RWPE2 (cell line): Measurements from ENCODE around the gene ARFGAP3.

ENCODE experiments used
- ATAC-seq: fragments of 200-7000 bp; cut with Tn5 transposase; 3 replicates; pipeline ENCODE4 v1.9.1; 2021; ENCODE audit warnings: low read depth
- DNase-seq: peaks from one replicate; pipeline ENCODE4 v3.0.0-alpha.2; 2020; ENCODE audit warnings: low spot score
- H3K27ac ChIP-seq: fragments of 450-650 bp; 2 replicates; pipeline ENCODE4 v1.5.1; 2017; ENCODE audit warnings: mild to moderate bottlenecking; ENCODE audit not compliant: poor library complexity, severe bottlenecking
- H3K27me3 ChIP-seq: fragments of 250-450 bp; sonication (Bioruptor Pico); 2 replicates; pipeline ENCODE4 v1.5.1; 2021; ENCODE audit warnings: mild to moderate bottlenecking, moderate library complexity; ENCODE audit not compliant: insufficient read depth, poor library complexity, severe bottlenecking
- H3K36me3 ChIP-seq: fragments of 250-450 bp; sonication (Bioruptor Pico); 2 replicates; pipeline ENCODE4 v1.5.1; 2020; ENCODE audit warnings: low read depth, mild to moderate bottlenecking, moderate library complexity
- H3K4me1 ChIP-seq: fragments of 250-450 bp; sonication (Bioruptor Pico); 2 replicates; pipeline ENCODE4 v1.5.1; 2021; ENCODE audit warnings: mild to moderate bottlenecking, moderate library complexity; ENCODE audit not compliant: insufficient read depth, poor library complexity, severe bottlenecking
- H3K4me3 ChIP-seq: fragments of 250-450 bp; sonication (Bioruptor Pico); 2 replicates; pipeline ENCODE4 v1.5.1; 2021; ENCODE audit warnings: mild to moderate bottlenecking, moderate library complexity; ENCODE audit not compliant: severe bottlenecking
- H3K9me3 ChIP-seq: fragments of 250-450 bp; sonication (Bioruptor Pico); 2 replicates; pipeline ENCODE4 v1.5.1; 2021; ENCODE audit warnings: mild to moderate bottlenecking, moderate library complexity; ENCODE audit not compliant: severe bottlenecking
- CTCF ChIP-seq: fragments of 450-650 bp; IDR thresholded peaks from one replicate; pipeline ENCODE4 v1.5.1; 2017; ENCODE audit warnings: mild to moderate bottlenecking, moderate library complexity; ENCODE audit not compliant: poor library complexity, severe bottlenecking

The ARFGAP3 gene

DNA sequence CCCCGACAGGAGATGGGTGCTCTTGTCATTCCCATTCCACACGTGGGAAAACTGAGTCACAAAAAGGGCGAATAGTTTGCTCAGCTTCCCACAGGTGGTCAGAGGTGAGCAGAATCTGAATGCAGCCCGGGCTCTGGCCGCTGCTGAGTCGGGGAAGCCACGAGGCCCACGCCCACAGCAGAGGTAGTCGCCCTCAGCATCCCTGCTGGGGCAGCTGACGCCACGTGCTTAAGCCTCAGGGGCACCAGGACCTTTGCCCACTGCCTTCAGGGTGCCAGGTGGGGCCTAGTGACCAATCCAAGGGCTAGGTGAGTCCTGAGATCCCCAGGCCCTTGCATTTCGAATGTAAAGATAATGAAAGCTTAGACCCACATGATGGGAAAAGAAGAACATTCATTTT, 24.2 kb upstream of the ARFGAP3 start:
- no peaks in the 10 kb centered on the region for H3K9me3 ChIP-seq
- H3K4me1 ChIP-seq = no peaks in the 10 kb centered on the region
- ATAC-seq (no peak), DNase-seq (no peak)
- H3K27ac ChIP-seq = no peak overlapping the region
- H3K36me3 ChIP-seq = peaks cover 74% of the 10 kb centered on the region
- H3K27me3 ChIP-seq = no peaks in the 10 kb centered on the region
- no peak for TF ChIP-seq CTCF
- H3K4me3 ChIP-seq = no peak overlapping the region

DNA sequence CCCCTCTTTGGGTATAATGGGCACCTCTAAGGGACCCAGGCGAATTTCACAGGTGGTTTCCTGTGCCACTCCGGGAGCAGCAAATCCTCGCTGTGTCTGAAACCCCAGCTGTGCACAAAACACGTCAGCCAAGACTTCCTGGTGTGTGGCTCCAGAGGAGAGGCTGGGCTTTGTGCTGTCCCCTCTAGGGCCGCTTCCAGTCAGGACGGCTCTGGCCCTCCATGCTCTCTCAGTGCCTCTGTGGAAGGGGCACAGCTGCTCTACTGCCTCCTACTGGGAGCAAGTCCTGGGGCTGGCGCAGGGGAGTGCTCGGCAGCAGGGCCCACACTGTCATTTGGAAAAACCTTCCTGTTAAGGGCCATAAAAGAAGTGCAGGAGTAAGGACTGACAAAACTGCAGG, 23.7 kb upstream of the ARFGAP3 start:
- H3K9me3 ChIP-seq = no peaks in the 10 kb centered on the region
- TF ChIP-seq CTCF = no peak
- no peak for DNase-seq
- peaks cover 79% of the 10 kb centered on the region for H3K36me3 ChIP-seq
- H3K4me3 ChIP-seq = no peak overlapping the region
- H3K4me1 ChIP-seq = no peaks in the 10 kb centered on the region
- no peaks in the 10 kb centered on the region for H3K27me3 ChIP-seq
- no peak overlapping the region for H3K27ac ChIP-seq
- no peak for ATAC-seq

DNA sequence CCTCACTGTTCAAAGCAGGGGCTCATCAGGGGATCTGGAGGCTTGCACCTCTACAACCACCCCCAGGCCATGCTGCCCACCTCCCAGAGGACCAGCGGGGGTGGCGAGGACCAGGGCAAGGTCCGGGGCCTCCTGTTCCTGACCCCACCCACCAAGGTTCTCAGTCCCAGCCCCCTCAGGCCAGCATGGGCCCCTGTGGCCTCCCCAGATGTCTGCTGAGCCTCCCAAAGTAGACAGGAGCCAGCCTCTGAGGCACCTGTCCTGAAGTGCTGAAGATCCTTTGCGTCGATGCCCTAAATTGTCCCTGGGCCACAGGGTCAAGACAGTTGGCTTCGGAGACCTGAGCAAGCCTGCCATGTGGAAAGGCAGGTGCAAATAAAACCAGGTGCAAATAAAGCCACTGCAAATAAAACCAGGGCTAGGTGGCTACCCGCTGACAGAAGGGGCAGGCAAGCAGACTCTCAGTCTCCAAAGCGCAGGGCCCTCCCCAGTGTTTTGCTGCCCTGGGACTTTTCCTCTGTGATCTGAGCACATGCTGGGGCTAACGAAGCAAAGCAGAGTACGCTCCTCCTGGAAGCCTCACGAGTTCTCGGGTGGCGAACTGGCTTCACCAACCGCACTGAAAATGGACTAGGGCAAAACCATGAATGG, 22.4 kb upstream of the ARFGAP3 start:
- H3K36me3 ChIP-seq = peaks cover 88% of the 10 kb centered on the region
- no peak overlapping the region for H3K27ac ChIP-seq
- no peaks in the 10 kb centered on the region for H3K27me3 ChIP-seq
- no peak for TF ChIP-seq CTCF
- no peaks in the 10 kb centered on the region for H3K9me3 ChIP-seq
- H3K4me3 ChIP-seq = no peak overlapping the region
- DNase-seq (no peak), ATAC-seq (no peak)
- H3K4me1 ChIP-seq = no peaks in the 10 kb centered on the region

GRCh38 chr22:42878561-42879305, 21.7 kb upstream of the ARFGAP3 start:
- peaks cover 88% of the 10 kb centered on the region for H3K36me3 ChIP-seq
- no peak overlapping the region for H3K4me3 ChIP-seq
- no peak for TF ChIP-seq CTCF
- no peaks in the 10 kb centered on the region for H3K27me3 ChIP-seq
- H3K9me3 ChIP-seq = no peaks in the 10 kb centered on the region
- ATAC-seq (no peak), DNase-seq (no peak)
- H3K27ac ChIP-seq = no peak overlapping the region
- H3K4me1 ChIP-seq = no peaks in the 10 kb centered on the region
